ENCODE data around the gene CDYL2. TPM values are rescaled to one million over a fixed set of nuclear protein-coding genes. Genes with fewer than 3 reads are reported as not detected.
"Not testable (repeated sequence)": the region's sequence is repeated elsewhere in the genome, so short reads cannot be mapped to it uniquely, and the experiment has no call there.

CDYL2 gene
- total and polyA plus RNA-seq, 8 donors, result 0.60 to 7.3 (median 1.7) TPM

DNA sequence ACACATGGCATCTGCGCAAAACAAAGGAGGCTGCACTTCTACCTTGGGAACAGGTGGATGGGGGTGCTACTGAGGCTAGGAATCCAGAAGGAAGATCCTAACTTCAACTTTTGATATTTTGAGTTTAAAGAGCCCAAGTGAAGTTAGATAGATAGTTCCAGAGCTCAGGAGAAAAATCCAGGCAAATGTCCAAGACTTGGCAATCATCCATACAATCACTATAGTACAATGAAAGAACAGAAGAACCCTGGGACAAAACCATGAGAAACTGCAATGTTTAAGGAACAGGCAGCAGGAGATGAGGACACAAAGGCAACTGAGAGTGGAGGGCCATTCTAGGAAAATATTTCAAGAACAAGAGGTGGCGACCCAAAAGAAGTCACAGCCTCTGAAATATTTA is 12.4 kb downstream of the CDYL2 start:
- 59 to 88% (median 74%) methylated on average over 2 of the region's 2 CpGs for WGBS, 5 donors
- no peak for TF ChIP-seq EP300 (IDR thresholded peaks at IDR 0.05)
- TF ChIP-seq, protein P1, sequence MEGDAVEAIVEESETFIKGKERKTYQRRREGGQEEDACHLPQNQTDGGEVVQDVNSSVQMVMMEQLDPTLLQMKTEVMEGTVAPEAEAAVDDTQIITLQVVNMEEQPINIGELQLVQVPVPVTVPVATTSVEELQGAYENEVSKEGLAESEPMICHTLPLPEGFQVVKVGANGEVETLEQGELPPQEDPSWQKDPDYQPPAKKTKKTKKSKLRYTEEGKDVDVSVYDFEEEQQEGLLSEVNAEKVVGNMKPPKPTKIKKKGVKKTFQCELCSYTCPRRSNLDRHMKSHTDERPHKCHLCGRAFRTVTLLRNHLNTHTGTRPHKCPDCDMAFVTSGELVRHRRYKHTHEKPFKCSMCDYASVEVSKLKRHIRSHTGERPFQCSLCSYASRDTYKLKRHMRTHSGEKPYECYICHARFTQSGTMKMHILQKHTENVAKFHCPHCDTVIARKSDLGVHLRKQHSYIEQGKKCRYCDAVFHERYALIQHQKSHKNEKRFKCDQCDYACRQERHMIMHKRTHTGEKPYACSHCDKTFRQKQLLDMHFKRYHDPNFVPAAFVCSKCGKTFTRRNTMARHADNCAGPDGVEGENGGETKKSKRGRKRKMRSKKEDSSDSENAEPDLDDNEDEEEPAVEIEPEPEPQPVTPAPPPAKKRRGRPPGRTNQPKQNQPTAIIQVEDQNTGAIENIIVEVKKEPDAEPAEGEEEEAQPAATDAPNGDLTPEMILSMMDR (IDR thresholded peaks at IDR 0.05), result no peak
- no peak for TF ChIP-seq POLR2AphosphoS5 (IDR thresholded peaks at IDR 0.05)
- no peak for TF ChIP-seq POLR2A (IDR thresholded peaks at IDR 0.05)
- DNase-seq, result no peak
- Histone ChIP-seq H3K4me3 (no peak overlapping the region), H3K27me3 (no peaks in the 10 kb centered on the region), H3K27ac (no peak overlapping the region), H3K36me3 (no peaks in the 10 kb centered on the region), H3K9me3 (no peaks in the 10 kb centered on the region), H3K4me1 (peaks cover 0 to 15% (median 4%) of the 10 kb centered on the region in 4 donors)
- intact Hi-C loops (cut with DNase I; ENCODE audit: low total_unique reads), result no loop called here

GRCh38 chr16:80791411-80791810 is 13.0 kb downstream of the CDYL2 start:
- no peaks in the 10 kb centered on the region for H3K27me3 ChIP-seq
- no peaks in the 10 kb centered on the region for H3K36me3 ChIP-seq
- intact Hi-C loops (cut with DNase I; ENCODE audit: low total_unique reads), result no loop called here
- H3K4me1 ChIP-seq, result peaks cover 0 to 15% (median 4%) of the 10 kb centered on the region in 4 donors
- H3K27ac ChIP-seq, result no peak overlapping the region
- no peak for DNase-seq
- 30 to 49% (median 41%) methylated on average over 1 of the region's 1 CpG for WGBS, 5 donors
- peaks cover 0 to 2% (median 0%) of the 10 kb centered on the region in 4 donors for H3K9me3 ChIP-seq
- TF ChIP-seq POLR2AphosphoS5 (IDR thresholded peaks at IDR 0.05), result no peak
- no peak for TF ChIP-seq EP300 (IDR thresholded peaks at IDR 0.05)
- TF ChIP-seq, protein P1 (IDR thresholded peaks at IDR 0.05), result no peak
- no peak for TF ChIP-seq POLR2A (IDR thresholded peaks at IDR 0.05)
- H3K4me3 ChIP-seq, result no peak overlapping the region

- H3K36me3 ChIP-seq, result no peaks in the 10 kb centered on the region
- H3K9me3 ChIP-seq, result peaks cover 0 to 4% (median 0%) of the 10 kb centered on the region in 4 donors
- H3K27me3 ChIP-seq, result no peaks in the 10 kb centered on the region
- H3K4me1 ChIP-seq, result peaks cover 0 to 15% (median 4%) of the 10 kb centered on the region in 4 donors
- DNase-seq, result no peak
- TF ChIP-seq POLR2A (IDR thresholded peaks at IDR 0.05) (no peak), EP300 (IDR thresholded peaks at IDR 0.05) (no peak), POLR2AphosphoS5 (IDR thresholded peaks at IDR 0.05) (no peak)
- TF ChIP-seq, protein P1 (IDR thresholded peaks at IDR 0.05), result no peak
- no peak overlapping the region for H3K4me3 ChIP-seq
- 86 to 92% (median 91%) methylated on average over 5 of the region's 5 CpGs for WGBS, 5 donors
- no peak overlapping the region for H3K27ac ChIP-seq
- intact Hi-C loops (cut with DNase I; ENCODE audit: low total_unique reads), result no loop called here
Observed at GRCh38 chr16:80790751-80791150, 13.6 kb downstream of the CDYL2 start.

GRCh38 chr16:80788027-80788426 is 16.4 kb downstream of the CDYL2 start:
- Histone ChIP-seq H3K36me3 (no peaks in the 10 kb centered on the region), H3K4me1 (peaks cover 0 to 15% (median 4%) of the 10 kb centered on the region in 4 donors), H3K4me3 (no peak overlapping the region), H3K27ac (no peak overlapping the region), H3K9me3 (peaks cover 0 to 23% (median 5%) of the 10 kb centered on the region in 4 donors), H3K27me3 (no peaks in the 10 kb centered on the region)
- TF ChIP-seq, protein P1 (IDR thresholded peaks at IDR 0.05), result no peak
- TF ChIP-seq POLR2A (IDR thresholded peaks at IDR 0.05) (no peak), EP300 (IDR thresholded peaks at IDR 0.05) (no peak), POLR2AphosphoS5 (IDR thresholded peaks at IDR 0.05) (no peak)
- WGBS, 5 donors, result 38 to 60% (median 49%) methylated on average over 2 of the region's 2 CpGs
- no peak for DNase-seq
- intact Hi-C loops (cut with DNase I; ENCODE audit: low total_unique reads), result no loop called here

DNA sequence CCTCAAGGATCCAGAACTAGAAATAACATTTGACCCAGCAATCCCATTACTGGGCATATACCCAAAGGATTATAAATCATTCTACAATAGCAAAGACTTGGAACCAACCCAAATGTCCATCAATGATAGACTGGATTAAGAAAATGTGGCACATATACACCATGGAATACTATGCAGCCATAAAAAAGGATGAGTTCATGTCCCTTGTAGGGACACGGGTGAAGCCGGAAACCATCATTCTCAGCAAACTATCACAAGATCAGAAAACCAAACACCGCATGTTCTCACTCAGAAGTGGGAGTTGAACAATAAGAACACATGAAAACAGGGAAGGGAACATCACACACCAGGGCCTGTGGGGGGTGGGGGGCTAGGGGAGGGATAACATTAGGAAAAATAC is 17.8 kb downstream of the CDYL2 start:
- H3K27me3 ChIP-seq; H3K4me3 ChIP-seq; H3K27ac ChIP-seq; H3K36me3 ChIP-seq; DNase-seq; H3K4me1 ChIP-seq; intact Hi-C loops (cut with DNase I; ENCODE audit: low total_unique reads): not testable (repeated sequence)
- peaks cover 0 to 36% (median 7%) of the 10 kb centered on the region in 4 donors for H3K9me3 ChIP-seq
- 91 to 99% (median 94%) methylated on average over 3 of the region's 3 CpGs for WGBS, 5 donors

Data from stomach (tissue), 9 donors.